Nephron (organoid): ENCODE measurements around the gene CCDC28A.

Experiments used
- H3K27ac Mint-ChIP-seq, 3 experiments: 2 replicates each; pipeline ENCODE4 v1.8.0; 2020; ENCODE audit warnings: mixed read lengths in 3 of 3, mild to moderate bottlenecking in 2 of 3, moderate library complexity in 1 of 3
- H3K27me3 Mint-ChIP-seq: 2 replicates; pipeline ENCODE4 v1.8.0; 2021; ENCODE audit warnings: low read depth, mild to moderate bottlenecking, moderate library complexity, mixed read lengths
- H3K36me3 Mint-ChIP-seq: 2 replicates; pipeline ENCODE4 v1.8.0; 2020; ENCODE audit warnings: low read depth, mixed read lengths
- H3K4me1 Mint-ChIP-seq: 2 replicates; pipeline ENCODE4 v1.8.0; 2020; ENCODE audit warnings: mixed read lengths
- H3K4me3 Mint-ChIP-seq, 3 experiments: 2 replicates each; pipeline ENCODE4 v1.8.0; 2020; ENCODE audit warnings: mild to moderate bottlenecking in 3 of 3, mixed read lengths in 3 of 3, moderate library complexity in 2 of 3
- H3K9me3 Mint-ChIP-seq: 2 replicates; pipeline ENCODE4 v1.8.0; 2020; ENCODE audit warnings: mixed read lengths
- TF ChIP-seq, protein P1 (sequence below), 3 experiments: fragments of 200-600 bp; sonication (generic); IDR thresholded peaks; one replicate each; pipeline ENCODE4 v1.5.0; 2021; ENCODE audit warnings: antibody characterized with exemption in 3 of 3; ENCODE audit not compliant: unreplicated experiment in 3 of 3

The CCDC28A gene

DNA sequence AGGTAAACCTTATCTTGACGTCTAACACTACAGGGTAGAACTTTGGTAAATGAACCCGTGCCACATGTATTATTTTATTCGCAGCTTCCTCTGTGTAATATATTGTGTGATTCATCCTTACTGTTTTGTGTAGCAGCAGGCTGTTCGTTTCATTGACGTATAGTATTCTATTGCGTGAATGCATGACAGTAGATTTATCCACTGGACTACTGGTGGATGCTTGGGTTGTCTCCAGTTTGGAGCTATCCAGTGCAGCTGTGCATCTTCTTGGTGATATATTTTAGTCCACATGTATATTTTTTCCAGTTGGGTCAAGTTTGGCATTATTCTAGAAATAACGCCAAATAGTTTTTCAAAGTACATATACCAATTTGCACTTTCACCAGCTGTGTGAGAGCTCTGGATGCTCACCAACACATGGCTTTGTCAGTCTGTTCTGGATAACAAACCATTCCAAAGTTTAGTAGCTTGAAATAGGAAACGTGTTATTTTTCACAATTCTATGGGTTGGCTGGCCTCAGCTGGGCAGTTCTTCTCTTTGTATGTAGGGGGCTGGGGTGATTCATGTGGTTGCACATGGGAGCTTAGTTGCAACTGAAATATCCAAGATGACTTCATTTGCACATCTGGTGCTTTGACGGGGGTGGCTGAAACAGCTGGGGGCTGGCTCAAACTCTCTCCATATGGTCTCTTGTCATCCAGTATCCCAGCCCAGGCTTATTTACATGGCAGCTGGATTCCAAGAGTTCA is 31.6 kb downstream of the CCDC28A start:
- Mint-ChIP-seq H3K4me3 (no peak overlapping the region), H3K9me3 (no peaks in the 10 kb centered on the region), H3K27ac (no peak overlapping the region), H3K36me3 (no peaks in the 10 kb centered on the region), H3K4me1 (peaks cover 22% of the 10 kb centered on the region), H3K27me3 (no peaks in the 10 kb centered on the region)
- TF ChIP-seq, protein P1, sequence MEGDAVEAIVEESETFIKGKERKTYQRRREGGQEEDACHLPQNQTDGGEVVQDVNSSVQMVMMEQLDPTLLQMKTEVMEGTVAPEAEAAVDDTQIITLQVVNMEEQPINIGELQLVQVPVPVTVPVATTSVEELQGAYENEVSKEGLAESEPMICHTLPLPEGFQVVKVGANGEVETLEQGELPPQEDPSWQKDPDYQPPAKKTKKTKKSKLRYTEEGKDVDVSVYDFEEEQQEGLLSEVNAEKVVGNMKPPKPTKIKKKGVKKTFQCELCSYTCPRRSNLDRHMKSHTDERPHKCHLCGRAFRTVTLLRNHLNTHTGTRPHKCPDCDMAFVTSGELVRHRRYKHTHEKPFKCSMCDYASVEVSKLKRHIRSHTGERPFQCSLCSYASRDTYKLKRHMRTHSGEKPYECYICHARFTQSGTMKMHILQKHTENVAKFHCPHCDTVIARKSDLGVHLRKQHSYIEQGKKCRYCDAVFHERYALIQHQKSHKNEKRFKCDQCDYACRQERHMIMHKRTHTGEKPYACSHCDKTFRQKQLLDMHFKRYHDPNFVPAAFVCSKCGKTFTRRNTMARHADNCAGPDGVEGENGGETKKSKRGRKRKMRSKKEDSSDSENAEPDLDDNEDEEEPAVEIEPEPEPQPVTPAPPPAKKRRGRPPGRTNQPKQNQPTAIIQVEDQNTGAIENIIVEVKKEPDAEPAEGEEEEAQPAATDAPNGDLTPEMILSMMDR (IDR thresholded peaks at IDR 0.05; ENCODE audit: unreplicated experiment in 3 of 3), result no peak

DNA sequence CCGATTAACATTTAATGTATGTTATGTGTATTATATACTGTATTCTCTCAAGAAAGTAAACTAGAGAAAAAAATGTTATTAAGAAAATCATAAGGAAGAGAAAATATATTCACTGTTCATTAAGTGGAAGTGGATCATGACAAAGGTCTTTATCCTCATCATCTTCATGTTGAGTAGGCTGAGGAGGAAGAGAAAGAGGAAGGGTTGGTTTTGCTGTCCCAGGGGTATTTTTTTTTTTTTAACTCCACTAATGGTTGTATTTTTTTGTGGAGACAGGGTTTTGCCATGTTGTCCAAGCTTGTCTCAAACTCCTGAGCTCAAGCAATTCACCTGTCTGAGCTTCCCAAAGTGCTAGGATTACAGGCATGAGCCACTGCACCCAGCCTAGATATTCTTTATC is 33.3 kb downstream of the CCDC28A start:
- Mint-ChIP-seq H3K27ac (no peak overlapping the region), H3K4me1 (peaks cover 22% of the 10 kb centered on the region), H3K27me3 (peaks cover 3% of the 10 kb centered on the region)

DNA sequence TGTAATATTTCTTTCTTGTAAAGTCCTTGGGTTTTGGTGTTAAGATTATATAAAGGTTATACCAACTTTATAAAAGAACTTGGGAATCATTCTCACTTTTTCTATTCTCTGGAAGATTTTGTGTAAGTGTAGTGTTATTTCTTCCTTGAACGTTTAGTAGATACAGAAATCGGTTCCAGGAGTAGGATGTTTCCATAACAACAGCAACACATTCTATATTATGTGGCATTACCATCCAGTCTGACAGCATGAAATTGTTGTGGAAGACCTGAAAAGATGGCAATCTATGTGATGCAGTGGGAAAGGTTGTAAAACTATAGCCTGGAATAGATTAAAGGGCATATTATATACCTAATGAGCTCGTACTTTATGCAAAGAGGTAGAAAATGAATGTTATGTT is 36.1 kb downstream of the CCDC28A start:
- Mint-ChIP-seq H3K4me3 (no peak overlapping the region), H3K27ac (no peak overlapping the region), H3K4me1 (peaks cover 5% of the 10 kb centered on the region), H3K27me3 (peaks cover 4% of the 10 kb centered on the region), H3K9me3 (no peaks in the 10 kb centered on the region), H3K36me3 (no peaks in the 10 kb centered on the region)
- TF ChIP-seq, protein P1 (IDR thresholded peaks at IDR 0.05; ENCODE audit: unreplicated experiment in 3 of 3), result no peak

More for the DNA sequence above, 33.3 kb downstream of the CCDC28A start:
- TF ChIP-seq, protein P1 (IDR thresholded peaks at IDR 0.05; ENCODE audit: unreplicated experiment in 3 of 3), result no peak
- no peak overlapping the region for H3K4me3 Mint-ChIP-seq
- H3K36me3 Mint-ChIP-seq, result no peaks in the 10 kb centered on the region
- no peaks in the 10 kb centered on the region for H3K9me3 Mint-ChIP-seq

DNA sequence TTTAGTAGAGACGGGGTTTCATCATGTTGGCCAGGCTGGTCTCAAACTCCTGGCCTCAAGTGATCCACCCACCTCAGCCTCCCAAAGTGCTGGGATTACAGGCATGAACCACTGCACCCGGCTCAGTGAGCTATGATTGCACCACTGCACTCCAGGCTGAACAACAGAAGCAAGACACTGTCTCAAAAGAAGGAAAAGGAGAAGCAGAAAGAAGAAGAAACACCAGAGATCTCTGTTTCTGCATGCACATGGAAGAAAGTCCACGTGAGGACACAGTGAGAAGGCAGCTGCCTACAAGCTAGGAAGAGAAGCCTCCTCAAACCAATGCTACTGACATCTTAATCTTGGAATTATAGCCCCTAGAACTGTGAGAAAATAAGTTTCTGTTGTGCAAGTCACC is 38.3 kb downstream of the CCDC28A start:
- H3K4me3 Mint-ChIP-seq, result no peak overlapping the region
- H3K27ac Mint-ChIP-seq, result peak overlapping the region in 1 of 3 experiments; percentile 76

DNA sequence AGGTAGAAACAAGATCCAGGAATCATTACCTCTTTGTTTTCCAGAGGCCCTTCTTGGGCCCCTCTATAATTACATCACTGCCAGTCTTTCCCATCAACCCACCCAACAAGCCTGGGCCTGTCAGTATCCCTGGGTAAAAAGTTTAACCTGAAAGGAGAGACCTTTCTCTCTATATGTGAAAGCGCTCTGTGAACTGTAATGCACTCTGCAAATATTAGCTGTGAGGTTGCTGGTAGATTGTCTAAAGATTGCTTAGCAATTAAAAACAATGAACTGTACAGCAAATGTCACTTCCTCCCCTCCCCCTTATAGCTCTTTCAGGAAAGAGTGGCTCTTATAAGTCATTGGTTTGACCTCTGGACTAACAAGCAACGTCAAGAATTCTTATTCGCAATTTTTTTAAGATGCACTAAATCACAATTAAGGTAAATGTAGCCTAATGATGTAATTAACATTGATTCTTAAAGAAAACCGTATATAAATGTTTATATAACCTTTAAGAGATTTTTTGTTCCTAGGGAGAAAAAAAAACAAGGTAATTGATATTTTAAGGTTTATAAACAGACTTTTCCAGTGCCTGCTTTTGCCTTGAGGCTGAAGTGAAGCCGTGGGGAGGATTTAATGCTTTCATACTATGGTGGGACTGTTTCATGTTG is 40.7 kb downstream of the CCDC28A start:
- no peaks in the 10 kb centered on the region for H3K36me3 Mint-ChIP-seq

More for the DNA sequence above, 38.3 kb downstream of the CCDC28A start:
- Mint-ChIP-seq H3K9me3 (no peaks in the 10 kb centered on the region), H3K27me3 (peaks cover 4% of the 10 kb centered on the region), H3K36me3 (no peaks in the 10 kb centered on the region), H3K4me1 (peaks cover 6% of the 10 kb centered on the region)
- TF ChIP-seq, protein P1 (IDR thresholded peaks at IDR 0.05; ENCODE audit: unreplicated experiment in 3 of 3), result no peak

More for the DNA sequence above, 40.7 kb downstream of the CCDC28A start:
- Mint-ChIP-seq H3K4me3 (no peak overlapping the region), H3K27me3 (peaks cover 4% of the 10 kb centered on the region), H3K9me3 (no peaks in the 10 kb centered on the region), H3K4me1 (peaks cover 17% of the 10 kb centered on the region), H3K27ac (peak overlapping the region in 1 of 3 experiments; percentile 94)
- TF ChIP-seq, protein P1 (IDR thresholded peaks at IDR 0.05; ENCODE audit: unreplicated experiment in 3 of 3), result no peak
